ENCODE data around the gene ADIG. TPM values are rescaled to one million over a fixed set of nuclear protein-coding genes. Genes with fewer than 3 reads are reported as not detected.

Gene ADIG
- total and polyA plus RNA-seq, 2 donors (not counting 1 experiment from before 2014, with no cell fraction given) = not detected

DNA sequence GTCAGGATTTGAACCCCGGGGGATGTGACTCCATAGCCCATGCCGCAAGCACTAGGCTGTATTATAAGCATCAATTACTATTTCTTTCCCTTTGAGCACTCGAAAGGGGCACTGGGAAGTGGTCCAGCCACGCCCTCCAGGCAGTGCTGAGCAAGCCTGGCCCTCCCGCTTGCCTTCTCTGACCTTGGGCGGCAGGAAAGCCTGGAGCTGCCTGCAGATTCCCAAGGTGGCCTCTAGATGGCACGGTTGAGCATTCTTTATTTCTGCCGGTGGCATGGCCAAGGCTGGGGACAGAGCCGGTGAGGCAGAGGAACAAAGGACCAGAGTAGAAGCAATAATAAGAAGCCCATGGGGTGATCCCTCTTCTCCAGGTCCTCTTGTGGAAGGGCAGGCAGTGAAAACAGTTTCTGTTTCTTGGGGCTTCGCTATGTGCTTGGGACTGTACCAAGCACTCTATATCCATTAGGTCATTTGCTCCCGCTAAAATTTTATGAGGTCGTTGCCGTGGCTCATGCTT, 52.6 kb downstream of the ADIG start:
- Histone ChIP-seq H3K27me3 (ENCODE audit: control insufficient read depth, insufficient read depth, low read length) (no peaks in the 10 kb centered on the region), H4K20me1 (ENCODE audit: control insufficient read depth, extremely low read depth, insufficient read depth, low read length) (no peaks in the 10 kb centered on the region), H3K4me2 (ENCODE audit: extremely low read depth, insufficient read depth, low read length) (no peak overlapping the region), H3K9me3 (ENCODE audit: control insufficient read depth, insufficient read depth, low read depth, low read length) (no peaks in the 10 kb centered on the region), H3K9ac (ENCODE audit: insufficient read depth, low read length) (no peak overlapping the region), H3K4me3 (replicated peaks in 1 of 4; ENCODE audit: control extremely low read depth in 1 of 4, insufficient read depth in 1 of 4, low read depth in 3 of 4, low read length in 4 of 4) (no peak overlapping the region), H3K36me3 (ENCODE audit: control insufficient read depth, insufficient read depth, low read length) (no peaks in the 10 kb centered on the region), H3K4me1 (ENCODE audit: control insufficient read depth, extremely low read depth, insufficient read depth, low read length) (no peaks in the 10 kb centered on the region), H3K79me2 (ENCODE audit: control insufficient read depth, insufficient read depth, low read length) (no peaks in the 10 kb centered on the region), H2AFZ (ENCODE audit: low read length) (no peak overlapping the region), H3K27ac (ENCODE audit: insufficient read depth, low read length) (no peak overlapping the region)
- DNase-seq (ENCODE audit: low read depth in 2 of 2) = peak; percentile 14 to 28
- TF ChIP-seq, protein P1, sequence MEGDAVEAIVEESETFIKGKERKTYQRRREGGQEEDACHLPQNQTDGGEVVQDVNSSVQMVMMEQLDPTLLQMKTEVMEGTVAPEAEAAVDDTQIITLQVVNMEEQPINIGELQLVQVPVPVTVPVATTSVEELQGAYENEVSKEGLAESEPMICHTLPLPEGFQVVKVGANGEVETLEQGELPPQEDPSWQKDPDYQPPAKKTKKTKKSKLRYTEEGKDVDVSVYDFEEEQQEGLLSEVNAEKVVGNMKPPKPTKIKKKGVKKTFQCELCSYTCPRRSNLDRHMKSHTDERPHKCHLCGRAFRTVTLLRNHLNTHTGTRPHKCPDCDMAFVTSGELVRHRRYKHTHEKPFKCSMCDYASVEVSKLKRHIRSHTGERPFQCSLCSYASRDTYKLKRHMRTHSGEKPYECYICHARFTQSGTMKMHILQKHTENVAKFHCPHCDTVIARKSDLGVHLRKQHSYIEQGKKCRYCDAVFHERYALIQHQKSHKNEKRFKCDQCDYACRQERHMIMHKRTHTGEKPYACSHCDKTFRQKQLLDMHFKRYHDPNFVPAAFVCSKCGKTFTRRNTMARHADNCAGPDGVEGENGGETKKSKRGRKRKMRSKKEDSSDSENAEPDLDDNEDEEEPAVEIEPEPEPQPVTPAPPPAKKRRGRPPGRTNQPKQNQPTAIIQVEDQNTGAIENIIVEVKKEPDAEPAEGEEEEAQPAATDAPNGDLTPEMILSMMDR (conservative IDR thresholded peaks at IDR 0.05 in 1 of 2, IDR thresholded peaks at IDR 0.05 in 1 of 2; ENCODE audit: low read depth in 1 of 2, low read length in 2 of 2) = peak; percentile 71 to 92
- TF ChIP-seq EZH2 (IDR thresholded peaks at IDR 0.05; ENCODE audit: low read length, missing control alignments) = no peak

DNA sequence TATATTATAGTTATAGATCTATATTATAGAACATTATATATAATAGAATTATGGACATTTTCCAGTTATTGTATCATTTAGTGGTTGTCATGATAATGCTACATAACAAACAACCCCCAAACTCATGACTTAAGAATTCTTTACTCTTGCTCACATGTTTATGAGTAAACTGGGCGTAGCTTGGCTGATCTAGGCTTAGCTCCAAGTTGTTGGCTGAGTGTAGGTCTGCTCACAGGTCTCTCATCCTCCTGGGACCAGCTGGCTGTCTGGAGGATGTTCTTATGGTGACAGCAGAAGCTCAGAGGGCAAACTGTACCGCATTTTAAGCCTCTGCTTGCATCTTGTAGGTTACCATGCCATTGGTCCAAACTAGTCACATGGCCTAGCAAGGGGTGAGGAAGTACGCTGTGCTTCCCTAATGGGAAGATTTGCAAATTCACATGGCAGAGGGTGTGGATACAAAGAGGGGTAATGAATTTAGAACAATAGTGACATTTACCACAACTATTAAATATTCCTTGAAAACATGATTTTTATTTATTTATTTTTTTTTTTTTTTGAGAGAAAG, 54.8 kb downstream of the ADIG start:
- no peaks in the 10 kb centered on the region for H4K20me1 ChIP-seq (ENCODE audit: control insufficient read depth, extremely low read depth, insufficient read depth, low read length)
- no peak overlapping the region for H3K27ac ChIP-seq (ENCODE audit: insufficient read depth, low read length)

More for the DNA sequence above, 54.8 kb downstream of the ADIG start:
- Histone ChIP-seq H2AFZ (ENCODE audit: low read length) (no peak overlapping the region), H3K9me3 (ENCODE audit: control insufficient read depth, insufficient read depth, low read depth, low read length) (no peaks in the 10 kb centered on the region), H3K4me3 (replicated peaks in 1 of 4; ENCODE audit: control extremely low read depth in 1 of 4, insufficient read depth in 1 of 4, low read depth in 3 of 4, low read length in 4 of 4) (no peak overlapping the region), H3K27me3 (ENCODE audit: control insufficient read depth, insufficient read depth, low read length) (no peaks in the 10 kb centered on the region), H3K9ac (ENCODE audit: insufficient read depth, low read length) (no peak overlapping the region), H3K79me2 (ENCODE audit: control insufficient read depth, insufficient read depth, low read length) (no peaks in the 10 kb centered on the region), H3K4me2 (ENCODE audit: extremely low read depth, insufficient read depth, low read length) (no peak overlapping the region), H3K4me1 (ENCODE audit: control insufficient read depth, extremely low read depth, insufficient read depth, low read length) (no peaks in the 10 kb centered on the region), H3K36me3 (ENCODE audit: control insufficient read depth, insufficient read depth, low read length) (no peaks in the 10 kb centered on the region)
- peak; percentile 24 to 51 for DNase-seq (ENCODE audit: low read depth in 2 of 2)
- no peak for TF ChIP-seq EZH2 (IDR thresholded peaks at IDR 0.05; ENCODE audit: low read length, missing control alignments)
- TF ChIP-seq, protein P1 (conservative IDR thresholded peaks at IDR 0.05 in 1 of 2, IDR thresholded peaks at IDR 0.05 in 1 of 2; ENCODE audit: low read depth in 1 of 2, low read length in 2 of 2) = no peak

Other genes with a start within 250 kb of the ADIG start
- gene LBP, start 234.7 kb upstream of the ADIG start, total RNA-seq = under 0.01 and 0.17 TPM in 2 replicates
- gene LBP, start 234.7 kb upstream of the ADIG start, polyA plus RNA-seq = 0.08 TPM in 1 of 2 replicates, not detected in the other
- 5.4 and 10.6 TPM in 2 replicates for gene SNHG17, start 145.9 kb upstream of the ADIG start, total RNA-seq
- 15.0 and 50.2 TPM in 2 replicates for gene SNHG17, start 145.9 kb upstream of the ADIG start, polyA plus RNA-seq
- 22.1 and 31.4 TPM in 2 replicates for gene RALGAPB, start 108.4 kb upstream of the ADIG start, total RNA-seq
- gene RALGAPB, start 108.4 kb upstream of the ADIG start, polyA plus RNA-seq = 15.6 and 19.5 TPM in 2 replicates
- not detected in 2 replicates for gene ARHGAP40, start 20.6 kb downstream of the ADIG start, total RNA-seq
- gene ARHGAP40, start 20.6 kb downstream of the ADIG start, polyA plus RNA-seq = not detected in 2 replicates
- gene SLC32A1, start 143.3 kb downstream of the ADIG start, total RNA-seq = not detected in 2 replicates
- gene SLC32A1, start 143.3 kb downstream of the ADIG start, polyA plus RNA-seq = not detected in 2 replicates
- 5.9 and 7.2 TPM in 2 replicates for gene ACTR5, start 167.3 kb downstream of the ADIG start, total RNA-seq
- 4.4 and 4.9 TPM in 2 replicates for gene ACTR5, start 167.3 kb downstream of the ADIG start, polyA plus RNA-seq
- gene PPP1R16B, start 224.5 kb downstream of the ADIG start, total RNA-seq = under 0.01 TPM in 2 replicates
- gene PPP1R16B, start 224.5 kb downstream of the ADIG start, polyA plus RNA-seq = not detected in 2 replicates

Measured in fibroblast of lung (primary cell).